Effector memory CD4-positive, alpha-beta T cell (primary cell): ENCODE data around the gene CREB5.

Experiments used
- DNase-seq, 3 donors: peaks; one replicate each; pipeline ENCODE4 v3.0.0-alpha.2; 2020
- H3K27ac ChIP-seq: 2 replicates; pipeline ENCODE4 v1.7.0; 2013; ENCODE audit warnings: mild to moderate bottlenecking, low read length, moderate library complexity; ENCODE audit not compliant: insufficient read depth, poor library complexity, severe bottlenecking
- H3K27me3 ChIP-seq: replicated peaks from 2 replicates; pipeline ENCODE4 v1.7.0; 2013; ENCODE audit warnings: mild to moderate bottlenecking, low read length; ENCODE audit not compliant: insufficient read depth, control insufficient read depth, poor library complexity, severe bottlenecking
- H3K36me3 ChIP-seq: 2 replicates; pipeline ENCODE4 v1.7.0; 2013; ENCODE audit warnings: mild to moderate bottlenecking, low read length, moderate library complexity; ENCODE audit not compliant: control insufficient read depth, insufficient read depth
- H3K4me1 ChIP-seq: 2 replicates; pipeline ENCODE4 v1.7.0; 2013; ENCODE audit warnings: low read length, mild to moderate bottlenecking; ENCODE audit not compliant: control insufficient read depth, insufficient read depth, poor library complexity, severe bottlenecking
- H3K4me3 ChIP-seq: 2 replicates; pipeline ENCODE4 v1.7.0; 2013; ENCODE audit warnings: low read length, low read depth, mild to moderate bottlenecking; ENCODE audit not compliant: insufficient read depth, poor library complexity, severe bottlenecking
- H3K9me3 ChIP-seq: 2 replicates; pipeline ENCODE4 v1.7.0; 2013; ENCODE audit warnings: mild to moderate bottlenecking, low read length, moderate library complexity; ENCODE audit not compliant: control insufficient read depth

Gene CREB5

GRCh38 chr7:28729727-28730126 is 317.4 kb downstream of the CREB5 start:
- Histone ChIP-seq H3K4me3 (no peak overlapping the region), H3K4me1 (no peaks in the 10 kb centered on the region), H3K36me3 (no peaks in the 10 kb centered on the region), H3K9me3 (no peaks in the 10 kb centered on the region), H3K27ac (no peak overlapping the region), H3K27me3 (no peaks in the 10 kb centered on the region)
- DNase-seq = no peak

DNA sequence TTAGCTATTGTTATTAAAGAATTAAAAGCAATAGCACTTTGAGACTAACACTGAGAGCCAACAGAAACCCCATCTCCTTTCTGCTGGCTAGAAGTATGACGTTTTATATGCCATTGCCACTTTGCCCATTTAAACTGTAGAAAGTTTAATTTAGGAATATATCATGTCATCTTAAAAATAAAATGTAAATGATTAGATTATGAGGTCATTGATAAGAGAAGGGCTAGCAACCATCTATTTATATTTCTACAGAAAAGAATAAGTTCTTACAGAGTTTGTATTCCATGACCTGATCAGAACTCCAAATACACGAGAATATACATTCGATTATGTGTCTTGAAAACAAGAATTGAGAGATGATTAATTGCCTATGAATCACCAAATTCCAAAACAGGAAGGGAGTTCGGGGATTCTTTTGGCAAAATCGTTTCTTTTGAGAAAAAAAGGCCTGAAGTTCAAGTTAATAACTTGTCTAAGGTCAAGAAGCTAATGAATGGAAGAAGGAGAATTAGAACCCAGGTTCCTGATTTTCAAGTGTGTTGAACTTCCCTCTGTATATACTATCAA is 318.9 kb downstream of the CREB5 start:
- Histone ChIP-seq H3K27me3 (no peaks in the 10 kb centered on the region), H3K36me3 (no peaks in the 10 kb centered on the region), H3K4me1 (no peaks in the 10 kb centered on the region), H3K4me3 (no peak overlapping the region), H3K9me3 (no peaks in the 10 kb centered on the region), H3K27ac (no peak overlapping the region)
- no peak for DNase-seq

DNA sequence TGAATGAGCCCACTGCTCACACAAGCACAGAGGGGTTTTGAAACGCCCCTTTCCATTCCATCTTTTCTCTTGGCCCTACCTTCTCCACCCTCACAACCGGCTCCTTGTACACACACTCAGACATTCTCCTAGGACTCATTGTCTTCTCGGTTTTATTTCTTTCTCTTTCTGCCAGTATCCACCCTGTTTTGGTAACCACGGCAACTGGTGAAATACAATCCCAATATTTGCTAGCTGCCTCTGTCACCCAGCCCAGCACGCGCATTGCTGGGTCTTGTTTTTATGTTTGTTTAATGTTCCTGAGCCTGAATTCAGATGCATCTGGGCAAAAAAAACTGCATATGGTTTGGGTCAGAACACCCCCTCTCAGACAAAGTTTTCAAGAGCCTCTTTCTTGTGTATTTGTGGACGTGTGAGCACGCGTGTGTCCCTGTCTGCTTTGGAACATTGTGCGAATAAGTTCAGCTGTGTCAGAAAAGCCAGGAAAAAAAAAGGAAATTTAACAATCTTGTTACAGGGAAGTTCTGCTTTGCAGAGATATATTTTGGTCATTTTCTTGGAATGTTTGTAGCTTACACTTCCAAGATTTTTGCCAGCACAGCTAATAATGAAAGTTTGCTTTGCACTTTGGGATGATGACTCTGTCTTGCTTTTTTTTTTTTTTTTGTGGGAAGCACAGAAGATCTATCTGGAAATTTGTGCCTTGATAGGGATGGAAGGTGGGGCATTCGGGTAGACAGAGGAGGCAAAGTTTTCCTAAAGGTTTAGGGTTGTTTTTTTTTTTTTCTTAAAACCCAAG is 320.0 kb downstream of the CREB5 start:
- Histone ChIP-seq H3K36me3 (no peaks in the 10 kb centered on the region), H3K4me1 (no peaks in the 10 kb centered on the region), H3K27me3 (no peaks in the 10 kb centered on the region), H3K27ac (no peak overlapping the region), H3K9me3 (no peaks in the 10 kb centered on the region), H3K4me3 (no peak overlapping the region)
- no peak for DNase-seq

DNA sequence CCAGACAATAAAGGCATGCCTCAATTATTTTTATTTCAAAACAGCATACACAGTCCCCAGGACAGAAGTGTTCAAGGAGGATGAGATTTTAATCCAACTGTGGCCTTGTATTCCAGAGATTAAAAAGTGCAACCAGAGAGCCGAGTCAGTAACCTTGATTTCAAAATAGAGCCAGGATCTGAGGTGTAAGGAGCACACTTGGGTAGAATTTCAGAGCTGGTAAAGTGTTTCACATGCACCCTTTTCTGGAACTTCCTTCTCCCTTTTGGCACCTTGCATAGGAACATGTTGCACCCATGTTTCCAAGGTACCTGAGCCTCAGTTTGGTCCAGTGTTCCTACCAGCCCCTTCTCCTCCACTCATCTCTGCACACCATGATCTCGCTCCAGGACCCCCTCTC is 320.7 kb downstream of the CREB5 start:
- DNase-seq = no peak
- no peaks in the 10 kb centered on the region for H3K36me3 ChIP-seq
- no peak overlapping the region for H3K4me3 ChIP-seq
- H3K27me3 ChIP-seq = no peaks in the 10 kb centered on the region
- no peaks in the 10 kb centered on the region for H3K9me3 ChIP-seq
- H3K4me1 ChIP-seq = no peaks in the 10 kb centered on the region
- H3K27ac ChIP-seq = no peak overlapping the region

GRCh38 chr7:28738412-28738811 is 326.1 kb downstream of the CREB5 start:
- H3K27ac ChIP-seq = no peak overlapping the region
- no peaks in the 10 kb centered on the region for H3K9me3 ChIP-seq
- no peaks in the 10 kb centered on the region for H3K4me1 ChIP-seq
- H3K4me3 ChIP-seq = no peak overlapping the region
- H3K27me3 ChIP-seq = no peaks in the 10 kb centered on the region
- H3K36me3 ChIP-seq = no peaks in the 10 kb centered on the region
- DNase-seq = no peak

- H3K27me3 ChIP-seq = no peaks in the 10 kb centered on the region
- H3K4me3 ChIP-seq = no peak overlapping the region
- no peaks in the 10 kb centered on the region for H3K4me1 ChIP-seq
- no peak overlapping the region for H3K27ac ChIP-seq
- H3K36me3 ChIP-seq = no peaks in the 10 kb centered on the region
- no peaks in the 10 kb centered on the region for H3K9me3 ChIP-seq
- DNase-seq = no peak
These were observed 326.8 kb downstream of the CREB5 start for GRCh38 chr7:28739128-28739527.

- Histone ChIP-seq H3K27me3 (no peaks in the 10 kb centered on the region), H3K4me1 (no peaks in the 10 kb centered on the region), H3K9me3 (no peaks in the 10 kb centered on the region), H3K36me3 (no peaks in the 10 kb centered on the region), H3K4me3 (no peak overlapping the region), H3K27ac (no peak overlapping the region)
- DNase-seq = no peak
These were observed 327.5 kb downstream of the CREB5 start for GRCh38 chr7:28739826-28740225.

DNA sequence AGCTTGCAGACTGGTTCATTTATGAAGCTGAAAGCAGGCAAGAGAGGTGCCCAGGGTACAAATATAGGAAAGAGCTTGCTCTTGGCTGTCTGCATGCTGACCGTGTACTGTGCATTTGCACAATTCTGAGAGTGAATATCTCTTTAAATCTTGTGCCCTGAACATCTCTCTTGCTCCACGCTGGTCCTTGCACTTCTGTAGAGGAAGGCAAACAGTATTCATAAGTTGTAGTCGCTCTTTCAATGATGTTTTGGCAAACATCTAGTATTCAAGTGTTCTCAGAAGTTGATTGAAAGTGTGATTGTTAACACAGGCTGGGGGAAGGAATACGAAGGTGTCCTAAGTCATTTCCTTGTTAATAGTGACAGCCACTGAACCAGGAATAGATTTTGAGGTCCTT is 332.6 kb downstream of the CREB5 start:
- Histone ChIP-seq H3K9me3 (no peaks in the 10 kb centered on the region), H3K4me1 (no peaks in the 10 kb centered on the region), H3K27me3 (no peaks in the 10 kb centered on the region), H3K36me3 (no peaks in the 10 kb centered on the region), H3K27ac (no peak overlapping the region), H3K4me3 (no peak overlapping the region)
- DNase-seq = no peak

GRCh38 chr7:28745351-28745750 is 333.0 kb downstream of the CREB5 start:
- Histone ChIP-seq H3K27ac (no peak overlapping the region), H3K27me3 (no peaks in the 10 kb centered on the region), H3K4me3 (no peak overlapping the region), H3K36me3 (no peaks in the 10 kb centered on the region), H3K9me3 (no peaks in the 10 kb centered on the region), H3K4me1 (no peaks in the 10 kb centered on the region)
- DNase-seq = no peak

GRCh38 chr7:28747404-28747803 is 335.1 kb downstream of the CREB5 start:
- Histone ChIP-seq H3K27ac (no peak overlapping the region), H3K36me3 (no peaks in the 10 kb centered on the region), H3K4me1 (no peaks in the 10 kb centered on the region), H3K9me3 (no peaks in the 10 kb centered on the region), H3K27me3 (no peaks in the 10 kb centered on the region), H3K4me3 (no peak overlapping the region)
- no peak for DNase-seq
